HCT116 (cell line): ENCODE data around the gene FAM118A. TPM values are rescaled to one million over a fixed set of nuclear protein-coding genes. Genes with fewer than 3 reads are reported as not detected.

ENCODE experiments used
- ATAC-seq: fragments of 200-7000 bp; cut with Tn5 transposase; 2 replicates; pipeline ENCODE4 v1.9.1; 2020; ENCODE audit warnings: mild to moderate bottlenecking, moderate library complexity
- BruUV-seq: library from RNA; stranded (reverse); fragments of 400-500 nt; replicated peaks from 2 replicates; lab custom pipeline; 2021; lab: Mats Ljungman, UMichigan
- CTCF ChIA-PET: fragments of 300-600 bp; sonication (Branson Sonifier 250); formaldehyde crosslinking; loops from one replicate; lab custom pipeline; 2021; ENCODE audit warnings: antibody characterized with exemption; lab: Charles Lee
- POLR2A ChIA-PET: fragments of 300-600, 350-600 bp; sonication (Branson Sonifier 250); formaldehyde crosslinking; loops from one replicate; lab custom pipeline; 2021; ENCODE audit warnings: antibody characterized with exemption; lab: Charles Lee
- RAD21 ChIA-PET, 2 experiments: fragments of 300-600 bp; sonication (Branson Sonifier 250); formaldehyde crosslinking; loops; one replicate each; lab custom pipeline; 2023; ENCODE audit warnings: low total read pairs in 2 of 2; ENCODE audit not compliant: uncharacterized antibody in 2 of 2, unreplicated experiment in 2 of 2, low non-redundant PET in 1 of 2; lab: Charles Lee
- DNase-seq: peaks from one replicate; pipeline ENCODE4 v3.0.0-alpha.2; 2010; ENCODE audit warnings: low read depth, low spot score
- H2AFZ ChIP-seq: fragments of 200-600 bp; shearing (Covaris generic), sonication (generic); 2 replicates; pipeline ENCODE4 v1.6.1; 2017; ENCODE audit warnings: low read depth, mixed run types, mixed read lengths, antibody characterized with exemption, low read length; ENCODE audit not compliant: poor library complexity, severe bottlenecking
- H3K27ac ChIP-seq: 2 replicates; pipeline ENCODE4 v1.5.1; 2012; ENCODE audit warnings: low read depth, low read length
- H3K27me3 ChIP-seq: fragments of 200-600 bp; sonication (generic); 2 replicates; pipeline ENCODE4 v1.6.1; 2016; ENCODE audit warnings: mixed run types, low read length, mixed read lengths; ENCODE audit not compliant: insufficient read depth
- H3K36me3 ChIP-seq, 2 experiments: fragments of 200-500 bp in 1 of 2; fragments of 200-600 bp in 1 of 2; sonication (Bioruptor generic) in 1 of 2; sonication (generic) in 1 of 2; 2 replicates each; pipeline versions ENCODE4 v1.5.1 to v1.6.1; 2014 to 2016; ENCODE audit warnings: low read length in 2 of 2, inconsistent platforms in 1 of 2, mixed read lengths in 1 of 2, mixed run types in 1 of 2; ENCODE audit not compliant: insufficient read depth in 2 of 2, control insufficient read depth in 1 of 2
- H3K4me1 ChIP-seq, 2 experiments: fragments of 200-600 bp in 1 of 2; sonication (generic) in 1 of 2; 2 replicates each; pipeline versions ENCODE4 v1.5.1 to v1.6.1; 2012 to 2017; ENCODE audit warnings: low read length in 2 of 2, inconsistent platforms in 1 of 2, mild to moderate bottlenecking in 1 of 2, mixed read lengths in 1 of 2, mixed run types in 1 of 2, moderate library complexity in 1 of 2; ENCODE audit not compliant: insufficient read depth in 2 of 2, control insufficient read depth in 1 of 2
- H3K4me2 ChIP-seq: fragments of 200-600 bp; sonication (generic); 2 replicates; pipeline ENCODE4 v1.6.1; 2017; ENCODE audit warnings: mixed run types, low read length, mixed read lengths
- H3K4me3 ChIP-seq, 2 experiments: fragments of 200-600 bp in 1 of 2; sonication (generic) in 1 of 2; replicated peaks in 1 of 2; 2 replicates each; pipeline ENCODE4 v1.5.1; 2011 to 2016; ENCODE audit warnings: low read length in 2 of 2, control low read depth in 1 of 2, low read depth in 1 of 2, mild to moderate bottlenecking in 1 of 2, mixed read lengths in 1 of 2, mixed run types in 1 of 2
- H3K79me2 ChIP-seq: fragments of 200-600 bp; sonication (generic); 2 replicates; pipeline ENCODE4 v1.6.1; 2017; ENCODE audit warnings: mild to moderate bottlenecking, mixed run types, low read length, moderate library complexity, mixed read lengths; ENCODE audit not compliant: insufficient read depth
- H3K9ac ChIP-seq: fragments of 200-600 bp; sonication (generic); 2 replicates; pipeline ENCODE4 v1.6.1; 2016; ENCODE audit warnings: low read length, mixed read lengths
- H3K9me2 ChIP-seq: fragments of 200-600 bp; sonication (generic), shearing (Covaris generic); 2 replicates; pipeline ENCODE4 v1.6.1; 2017; ENCODE audit warnings: mixed run types, mild to moderate bottlenecking, moderate library complexity; ENCODE audit not compliant: insufficient read depth
- H3K9me3 ChIP-seq, 2 experiments: fragments of 200-500 bp in 1 of 2; fragments of 200-600 bp in 1 of 2; sonication (Bioruptor generic) in 1 of 2; sonication (generic) in 1 of 2; 2 replicates each; pipeline ENCODE4 v1.6.1; 2014 to 2017; ENCODE audit warnings: low read length in 2 of 2, mixed read lengths in 2 of 2, inconsistent platforms in 1 of 2, low read depth in 1 of 2, mild to moderate bottlenecking in 1 of 2, mixed run types in 1 of 2, moderate library complexity in 1 of 2; ENCODE audit not compliant: control insufficient read depth in 1 of 2, insufficient read depth in 1 of 2
- H4K20me1 ChIP-seq: fragments of 200-600 bp; sonication (generic), shearing (Covaris generic); 2 replicates; pipeline ENCODE4 v1.6.1; 2017; ENCODE audit warnings: mixed run types, mild to moderate bottlenecking, moderate library complexity; ENCODE audit not compliant: insufficient read depth
- CEBPB ChIP-seq: IDR thresholded peaks from 2 replicates; pipeline ENCODE4 v1.6.1; 2012; ENCODE audit warnings: low read depth
- EGR1 ChIP-seq: IDR thresholded peaks from 2 replicates; pipeline ENCODE4 v1.6.1; 2012; ENCODE audit warnings: low read depth
- ELF1 ChIP-seq: IDR thresholded peaks from 2 replicates; pipeline ENCODE4 v1.6.1; 2012; ENCODE audit warnings: low read depth, borderline replicate concordance
- EZH2 ChIP-seq: fragments of 200-600 bp; sonication (generic); IDR thresholded peaks from 2 replicates; pipeline ENCODE4 v1.6.1; 2017; ENCODE audit warnings: antibody characterized with exemption, mixed run types
- FOSL1 ChIP-seq: IDR thresholded peaks from 2 replicates; pipeline ENCODE4 v1.6.1; 2012; ENCODE audit warnings: low read depth
- JUND ChIP-seq: IDR thresholded peaks from 2 replicates; pipeline ENCODE4 v1.6.1; 2012
- ZNF274 ChIP-seq: fragments of 200-500 bp; sonication (Bioruptor generic); IDR thresholded peaks from 2 replicates; pipeline ENCODE4 v1.6.1; 2014; ENCODE audit warnings: mild to moderate bottlenecking, low read depth, low read length, inconsistent platforms
- intact Hi-C: fragments of 100-400 bp; cut with micrococcal nuclease; formaldehyde crosslinking; loops from 2 replicates; pipeline ENCODE4 v1.10.0; 2022
- total RNA-seq: library from RNA; stranded (reverse); gene quantifications from one replicate; pipeline ENCODE4 v1.2.1, GENCODE V29; 2021; ENCODE audit not compliant: unreplicated experiment
- TF ChIP-seq, protein P1 (sequence below): IDR thresholded peaks from 2 replicates; pipeline ENCODE4 v1.6.1; 2011; ENCODE audit warnings: mild to moderate bottlenecking, low read length, moderate library complexity; ENCODE audit not compliant: insufficient replicate concordance; ENCODE audit errors: extremely low read depth

FAM118A gene
- total RNA-seq, 1 experiment from 2014 or later = 43.2 TPM

DNA sequence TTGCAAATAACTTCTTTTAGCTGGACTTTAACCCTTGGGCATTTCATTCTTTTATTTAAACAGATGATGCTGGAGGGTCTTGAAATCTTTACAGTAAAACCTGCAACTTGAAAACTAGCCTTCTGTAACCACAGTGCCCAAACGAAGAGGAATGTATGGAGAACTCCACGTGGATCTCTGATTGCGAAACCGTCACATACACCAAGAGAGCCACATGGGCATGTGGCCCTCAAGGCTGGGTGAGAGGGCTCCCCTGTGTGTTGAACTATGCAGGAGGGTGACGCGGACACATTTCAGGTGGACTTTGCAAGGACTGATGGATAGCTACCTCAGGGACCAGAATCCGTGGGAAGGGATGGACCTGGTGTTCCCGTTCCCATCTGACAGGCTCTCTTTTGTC lies 30.6 kb downstream of the FAM118A start:
- no peak for DNase-seq
- POLR2A ChIA-PET = no interaction called here
- Histone ChIP-seq H3K4me2 (no peak overlapping the region), H3K4me3 (no peak overlapping the region), H3K9me3 (no peaks in the 10 kb centered on the region)
- ATAC-seq = no peak
- TF ChIP-seq, protein P1, sequence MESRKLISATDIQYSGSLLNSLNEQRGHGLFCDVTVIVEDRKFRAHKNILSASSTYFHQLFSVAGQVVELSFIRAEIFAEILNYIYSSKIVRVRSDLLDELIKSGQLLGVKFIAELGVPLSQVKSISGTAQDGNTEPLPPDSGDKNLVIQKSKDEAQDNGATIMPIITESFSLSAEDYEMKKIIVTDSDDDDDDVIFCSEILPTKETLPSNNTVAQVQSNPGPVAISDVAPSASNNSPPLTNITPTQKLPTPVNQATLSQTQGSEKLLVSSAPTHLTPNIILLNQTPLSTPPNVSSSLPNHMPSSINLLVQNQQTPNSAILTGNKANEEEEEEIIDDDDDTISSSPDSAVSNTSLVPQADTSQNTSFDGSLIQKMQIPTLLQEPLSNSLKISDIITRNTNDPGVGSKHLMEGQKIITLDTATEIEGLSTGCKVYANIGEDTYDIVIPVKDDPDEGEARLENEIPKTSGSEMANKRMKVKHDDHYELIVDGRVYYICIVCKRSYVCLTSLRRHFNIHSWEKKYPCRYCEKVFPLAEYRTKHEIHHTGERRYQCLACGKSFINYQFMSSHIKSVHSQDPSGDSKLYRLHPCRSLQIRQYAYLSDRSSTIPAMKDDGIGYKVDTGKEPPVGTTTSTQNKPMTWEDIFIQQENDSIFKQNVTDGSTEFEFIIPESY = no peak
- TF ChIP-seq, all 23 proteins: peak for 0
- Histone ChIP-seq H3K27me3 (no peaks in the 10 kb centered on the region), H3K79me2 (no peaks in the 10 kb centered on the region), H2AFZ (no peak overlapping the region), H3K9me2 (no peaks in the 10 kb centered on the region), H3K36me3 (peaks cover 22 to 23% of the 10 kb centered on the region in 2 experiments; a peak in 3 of 4 replicates), H3K4me1 (no peaks in the 10 kb centered on the region), H3K9ac (no peak overlapping the region), H3K27ac (no peak overlapping the region), H4K20me1 (no peaks in the 10 kb centered on the region)
- intact Hi-C loops = no loop called here
- CTCF ChIA-PET = no interaction called here
- no TSS peak for BruUV-seq
- RAD21 ChIA-PET = no interaction called here

- Histone ChIP-seq H3K9me3 (no peaks in the 10 kb centered on the region), H3K4me1 (no peaks in the 10 kb centered on the region), H3K4me3 (no peak overlapping the region), H3K9me2 (no peaks in the 10 kb centered on the region), H3K9ac (no peak overlapping the region), H2AFZ (no peak overlapping the region), H3K79me2 (no peaks in the 10 kb centered on the region), H3K36me3 (peaks cover 20 to 22% of the 10 kb centered on the region in 2 experiments; a peak in 3 of 4 replicates)
- POLR2A ChIA-PET = no interaction called here
- intact Hi-C loops = no loop called here
- RAD21 ChIA-PET = no interaction called here
- CTCF ChIA-PET = no interaction called here
- TSS peak; percentile 31 for BruUV-seq
- ATAC-seq (no peak), DNase-seq (no peak)
- no peak for TF ChIP-seq ELF1
- no peak for TF ChIP-seq EZH2
- no peak for TF ChIP-seq CEBPB
- TF ChIP-seq EGR1 = no peak
- TF ChIP-seq FOSL1 = no peak
- no peak for TF ChIP-seq JUND
- TF ChIP-seq ZNF274 = no peak
- TF ChIP-seq, all 23 proteins: peak for 0
- H3K27me3 ChIP-seq = no peaks in the 10 kb centered on the region
- H3K27ac ChIP-seq = no peak overlapping the region
- no peaks in the 10 kb centered on the region for H4K20me1 ChIP-seq
- no peak overlapping the region for H3K4me2 ChIP-seq
Measured at GRCh38 chr22:45341498-45341897, 31.8 kb downstream of the FAM118A start.
